K562 (cell line): ENCODE measurements around the gene CA6. TPM values are rescaled to one million over a fixed set of nuclear protein-coding genes. Genes with fewer than 3 reads are reported as not detected.

Source experiments
- ATAC-seq: fragments of 200-7000 bp; cut with Tn5 transposase; 3 replicates; pipeline ENCODE4 v1.9.1; 2020; ENCODE audit warnings: moderate library complexity
- BruUV-seq: library from RNA; stranded (reverse); fragments of 400-500 nt; replicated peaks from 2 replicates; lab custom pipeline; 2021; lab: Mats Ljungman, UMichigan
- CTCF ChIA-PET: fragments of 300-600 bp; formaldehyde crosslinking; extraction: SDS; loops from one replicate; lab custom pipeline; 2021; ENCODE audit warnings: low intra/inter-chr PET ratio; lab: Yijun Ruan, JAX
- POLR2A ChIA-PET: fragments of 300-600, 350-650 bp; sonication (Branson Sonifier 250); formaldehyde crosslinking; extraction: SDS; loops from one replicate; lab custom pipeline; 2021; ENCODE audit warnings: antibody characterized with exemption, inconsistent platforms; lab: Yijun Ruan, JAX
- DNase-seq, 4 experiments: peaks; one replicate each; pipeline versions ENCODE4 v3.0.0 to v3.0.0-alpha.2; 2011 to 2018; ENCODE audit warnings: low spot score in 3 of 4, mixed read lengths in 3 of 4; ENCODE audit errors: extremely low read depth in 1 of 4
- FAIRE-seq: peaks from 2 replicates; lab custom pipeline; 2011; peaks lifted over from hg19 to GRCh38; lab: Jason Lieb, UNC
- H2AFZ ChIP-seq: 2 replicates; pipeline ENCODE4 v1.6.0; 2011; ENCODE audit warnings: low read depth, low read length, control low read depth, inconsistent platforms
- H3K27ac ChIP-seq: fragments of 200-600 bp; 3 replicates; pipeline ENCODE4 v1.8.0; 2011; ENCODE audit warnings: low read depth, mild to moderate bottlenecking, control low read depth, inconsistent platforms, low read length, moderate library complexity, mixed read lengths; ENCODE audit errors: extremely low read depth
- H3K27me3 ChIP-seq, 2 experiments: fragments of 300-600 bp in 1 of 2; 2 replicates in 1 of 2; 3 replicates in 1 of 2; pipeline versions ENCODE4 v1.6.0 to v1.8.0; 2011; ENCODE audit warnings: inconsistent platforms in 2 of 2, low read length in 2 of 2, mild to moderate bottlenecking in 1 of 2, mixed read lengths in 1 of 2, moderate library complexity in 1 of 2; ENCODE audit not compliant: control insufficient read depth in 2 of 2, insufficient read depth in 2 of 2
- H3K36me3 ChIP-seq: fragments of 300-600 bp; 3 replicates; pipeline ENCODE4 v1.8.0; 2011; ENCODE audit warnings: mild to moderate bottlenecking, low read length, inconsistent platforms; ENCODE audit not compliant: control insufficient read depth, insufficient read depth
- H3K4me1 ChIP-seq, 2 experiments: fragments of 200-600 bp in 1 of 2; replicated peaks in 1 of 2; 2 replicates in 1 of 2; 3 replicates in 1 of 2; pipeline versions ENCODE4 v1.5.1 to v1.8.0; 2011; ENCODE audit warnings: inconsistent platforms in 2 of 2, low read length in 2 of 2, mild to moderate bottlenecking in 1 of 2, mixed read lengths in 1 of 2, moderate library complexity in 1 of 2; ENCODE audit not compliant: control insufficient read depth in 2 of 2, insufficient read depth in 2 of 2
- H3K4me2 ChIP-seq: 2 replicates; pipeline ENCODE4 v1.6.1; 2011; ENCODE audit warnings: low read length, control low read depth, inconsistent platforms, mixed read lengths; ENCODE audit not compliant: insufficient read depth
- H3K4me3 ChIP-seq: fragments of 200-600 bp; sonication (generic), shearing (Covaris generic); 2 replicates; pipeline ENCODE4 v1.5.1; 2016; ENCODE audit warnings: control low read depth, inconsistent platforms
- H3K79me2 ChIP-seq: fragments of 200-600 bp; 3 replicates; pipeline ENCODE4 v1.8.0; 2011; ENCODE audit warnings: low read length, inconsistent platforms; ENCODE audit not compliant: control insufficient read depth, insufficient read depth
- H3K9ac ChIP-seq, 2 experiments: 2 replicates each; pipeline versions ENCODE4 v1.6.0 to v1.6.1; 2011; ENCODE audit warnings: low read depth in 2 of 2, low read length in 2 of 2, control low read depth in 1 of 2, inconsistent platforms in 1 of 2, mild to moderate bottlenecking in 1 of 2, mixed read lengths in 1 of 2; ENCODE audit not compliant: insufficient read depth in 1 of 2
- H3K9me1 ChIP-seq: one replicate; pipeline ENCODE4 v1.6.0; 2011; ENCODE audit warnings: inconsistent platforms, mild to moderate bottlenecking, low read length, moderate library complexity; ENCODE audit not compliant: control insufficient read depth, insufficient read depth
- H3K9me3 ChIP-seq: replicated peaks from 2 replicates; pipeline ENCODE4 v1.5.1; 2011; ENCODE audit warnings: low read depth, low read length, inconsistent platforms; ENCODE audit not compliant: control insufficient read depth, insufficient read depth
- H4K20me1 ChIP-seq: replicated peaks from 2 replicates; pipeline ENCODE4 v1.6.1; 2011; ENCODE audit warnings: low read length, inconsistent platforms, mixed read lengths; ENCODE audit not compliant: control insufficient read depth, insufficient read depth
- CBX5 ChIP-seq: IDR thresholded peaks from 2 replicates; pipeline ENCODE4 v1.6.1; 2014; ENCODE audit warnings: low read depth, borderline replicate concordance
- CREM ChIP-seq: IDR thresholded peaks from 2 replicates; pipeline ENCODE4 v1.6.1; 2014; ENCODE audit warnings: antibody characterized with exemption, low read depth
- ETV5 ChIP-seq: sonication (generic); formaldehyde crosslinking; IDR thresholded peaks from 2 replicates; pipeline ENCODE4 v1.4.0; 2020; ENCODE audit warnings: low read depth, mild to moderate bottlenecking, missing genetic modification reagents
- RBM39 ChIP-seq: fragments of 200-400 bp; formaldehyde crosslinking; optimal IDR thresholded peaks from 2 replicates; pipeline ENCODE3; 2018; ENCODE audit warnings: low read depth, low read length
- WGBS: fragments of 100-300 bp; shearing (Covaris generic); methylation state at CpG from one replicate; pipeline ENCODE4 v1.1.6; 2016; ENCODE audit warnings: low coverage, mixed read lengths; ENCODE audit not compliant: insufficient coverage; ENCODE audit errors: missing lambda C conversion rate; 5-methylcytosine and 5-hydroxymethylcytosine counted together
- in situ Hi-C: fragments of 300-500 bp; cut with MboI; formaldehyde crosslinking; loops from 4 replicates; pipeline ENCODE4 v1.15.0; 2018; ENCODE audit warnings: inconsistent platforms, mixed read lengths
- intact Hi-C: fragments of 100-400 bp; cut with micrococcal nuclease; formaldehyde crosslinking; loops from 2 replicates; pipeline ENCODE4 v1.14.2; 2022
- polyA plus RNA-seq, 8 experiments: library from polyadenylated mRNA; depleted of rRNA in 4 of 8; stranded (reverse) in 5 of 8; unstranded in 3 of 8; fragments of >200 nt; fragmentation: Nextera tagmentation in 2 of 8; fragmentation: Illumina TruSeq in 1 of 8; extraction: Ambion mirVana in 2 of 8; extraction: Trizol in 1 of 8; gene quantifications; 2 replicates each; pipeline versions ENCODE4 v1.2.1 to v1.2.3, GENCODE V29; 2011 to 2014; ENCODE audit warnings: inconsistent platforms in 1 of 8, missing spikeins in 1 of 8
- total RNA-seq, 7 experiments: library from RNA; depleted of rRNA in 6 of 7; stranded (reverse); fragments of >200 nt in 6 of 7; fragmentation: Illumina TruSeq in 2 of 7; extraction: Trizol in 2 of 7; gene quantifications; 2 replicates each; pipeline versions ENCODE4 v1.2.1 to v1.2.3, GENCODE V29; 2011 to 2021; ENCODE audit warnings: low replicate concordance in 1 of 7
- TF ChIP-seq, protein P1 (sequence below), 3 experiments: IDR thresholded peaks in 2 of 3; conservative IDR thresholded peaks in 1 of 3; 2 replicates each; pipeline ENCODE4 v1.5.1; 2011 to 2012; ENCODE audit warnings: low read length in 3 of 3, mild to moderate bottlenecking in 3 of 3, control low read depth in 2 of 3, improper control_type of control experiment in 1 of 3, inconsistent platforms in 1 of 3, low read depth in 1 of 3, mixed read lengths in 1 of 3, moderate library complexity in 1 of 3; ENCODE audit not compliant: insufficient read depth in 2 of 3

CA6 gene
- total and polyA plus RNA-seq, 9 of the 15 experiments (the other 6 are each of a cell fraction or from before 2014, with no cell fraction given): not detected

DNA sequence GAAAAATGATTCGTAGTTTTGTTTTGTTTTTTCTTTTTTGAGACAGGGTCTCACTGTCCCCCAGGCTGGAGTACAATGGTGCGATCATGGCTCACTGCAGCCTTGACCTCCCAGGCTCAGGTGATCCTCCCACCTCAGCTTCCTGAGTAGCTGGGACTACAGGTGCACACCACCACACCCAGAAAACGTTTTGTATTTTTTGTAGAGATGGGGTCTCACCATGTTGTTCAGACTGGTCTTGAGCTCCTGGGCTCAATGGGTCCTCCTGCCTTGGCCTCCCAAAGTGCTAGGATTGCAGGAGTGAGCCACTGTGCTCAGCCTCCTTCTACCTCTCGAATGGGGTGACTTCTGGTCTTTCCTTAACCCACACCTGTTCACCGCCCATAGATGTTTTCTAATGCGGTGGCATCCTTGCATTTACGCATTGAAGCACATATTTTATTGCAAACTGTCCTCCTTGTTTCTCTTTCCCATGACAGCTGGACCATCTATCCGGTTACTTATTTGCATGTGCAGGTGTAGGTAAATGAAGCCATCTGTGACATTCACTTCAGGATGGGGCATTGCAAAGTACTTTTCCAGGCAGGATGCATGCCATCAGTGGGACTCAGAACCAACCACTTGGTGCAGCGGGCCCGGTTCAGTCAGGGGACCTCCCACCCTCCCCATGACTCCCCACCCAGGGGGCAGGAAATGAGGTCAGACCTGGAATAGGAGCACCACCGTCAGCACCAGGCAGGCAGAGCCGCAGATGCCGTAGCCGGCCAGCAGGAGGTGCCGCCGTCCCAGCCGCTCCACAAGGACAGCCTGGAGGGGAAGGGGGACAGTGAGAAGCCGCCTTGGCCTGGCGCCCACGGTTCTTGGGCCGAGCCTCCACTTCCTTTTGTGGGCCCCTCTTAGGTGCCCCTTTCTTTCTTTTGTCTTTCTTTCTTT lies 64.0 kb downstream of the CA6 start (continued):
- TF ChIP-seq, protein P1, sequence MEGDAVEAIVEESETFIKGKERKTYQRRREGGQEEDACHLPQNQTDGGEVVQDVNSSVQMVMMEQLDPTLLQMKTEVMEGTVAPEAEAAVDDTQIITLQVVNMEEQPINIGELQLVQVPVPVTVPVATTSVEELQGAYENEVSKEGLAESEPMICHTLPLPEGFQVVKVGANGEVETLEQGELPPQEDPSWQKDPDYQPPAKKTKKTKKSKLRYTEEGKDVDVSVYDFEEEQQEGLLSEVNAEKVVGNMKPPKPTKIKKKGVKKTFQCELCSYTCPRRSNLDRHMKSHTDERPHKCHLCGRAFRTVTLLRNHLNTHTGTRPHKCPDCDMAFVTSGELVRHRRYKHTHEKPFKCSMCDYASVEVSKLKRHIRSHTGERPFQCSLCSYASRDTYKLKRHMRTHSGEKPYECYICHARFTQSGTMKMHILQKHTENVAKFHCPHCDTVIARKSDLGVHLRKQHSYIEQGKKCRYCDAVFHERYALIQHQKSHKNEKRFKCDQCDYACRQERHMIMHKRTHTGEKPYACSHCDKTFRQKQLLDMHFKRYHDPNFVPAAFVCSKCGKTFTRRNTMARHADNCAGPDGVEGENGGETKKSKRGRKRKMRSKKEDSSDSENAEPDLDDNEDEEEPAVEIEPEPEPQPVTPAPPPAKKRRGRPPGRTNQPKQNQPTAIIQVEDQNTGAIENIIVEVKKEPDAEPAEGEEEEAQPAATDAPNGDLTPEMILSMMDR (IDR thresholded peaks at IDR 0.05 in 2 of 3, conservative IDR thresholded peaks at IDR 0.05 in 1 of 3; ENCODE audit: insufficient read depth in 2 of 3, low read depth in 1 of 3, low read length in 3 of 3): peak; percentile 62 to 81 (median 71)
- TF ChIP-seq ETV5 (CRISPR knock-in tag): no peak

DNA sequence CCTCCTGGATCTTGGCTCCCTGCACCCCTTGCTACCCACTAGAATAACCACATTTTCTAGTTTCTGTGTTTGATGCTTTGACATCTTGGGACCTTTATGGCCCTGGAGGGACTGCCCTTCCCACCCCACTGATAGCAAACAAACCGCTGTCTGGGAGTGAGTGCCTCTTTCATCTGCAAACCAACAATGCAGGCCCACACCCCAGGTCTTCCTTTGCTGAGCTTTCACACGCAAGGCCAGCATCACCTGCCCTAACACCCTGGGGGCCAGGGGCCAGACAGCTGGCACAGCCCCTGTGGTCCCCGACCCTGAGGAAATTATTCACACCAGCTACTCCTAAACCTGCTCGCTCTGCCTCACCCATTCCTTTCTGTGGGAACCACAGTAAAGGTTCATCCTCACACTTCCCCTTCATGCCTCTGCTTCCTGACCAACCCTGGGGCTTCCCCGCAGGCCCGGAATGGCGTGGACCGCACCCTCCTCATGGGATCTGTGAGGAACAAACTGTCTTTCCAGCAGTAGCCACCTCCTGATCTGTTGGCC lies 65.2 kb downstream of the CA6 start:
- TF ChIP-seq RBM39: no peak
- TF ChIP-seq CBX5: no peak
- TF ChIP-seq CREM: no peak
- ChIA-PET CTCF (interaction anchor here (1.3 kb wide), 1 partner anchor 186 kb away, joined by 4 read pairs; no protein-coding TSS in a partner anchor), POLR2A (interaction anchor here (0.6 to 1.0 kb wide), 4 partner anchors 12 to 154 kb away, joined by 3 read pairs; no protein-coding TSS in a partner anchor)
- no peak for FAIRE-seq
- no peak for ATAC-seq
- DNase-seq: no peak
- H3K9me1 ChIP-seq: no peaks in the 10 kb centered on the region
- H3K36me3 ChIP-seq: no peaks in the 10 kb centered on the region
- H3K4me3 ChIP-seq: no peak overlapping the region
- in situ Hi-C loops (loop anchor here (10.0 kb wide), 1 partner anchor 184 kb away; no protein-coding TSS in a partner anchor), intact Hi-C loops (loop anchor here (2.0 kb wide), 1 partner anchor 90 kb away; no protein-coding TSS in a partner anchor)
- no peak overlapping the region for H3K4me2 ChIP-seq
- peaks cover 0 to 7% of the 10 kb centered on the region in 2 experiments; a peak in 1 of 5 replicates for H3K4me1 ChIP-seq
- no peak overlapping the region for H3K27ac ChIP-seq
- BruUV-seq: no TSS peak
- H3K9ac ChIP-seq: no peak overlapping the region
- no peaks in the 10 kb centered on the region for H3K9me3 ChIP-seq
- peaks cover 10% of the 10 kb centered on the region; the same call in 1 of the 2 replicates for H4K20me1 ChIP-seq
- peaks cover 56 to 90% of the 10 kb centered on the region in 2 experiments for H3K27me3 ChIP-seq
- H3K79me2 ChIP-seq: no peaks in the 10 kb centered on the region
- no peak overlapping the region for H2AFZ ChIP-seq
- 3% methylated on average over 8 of the region's 8 CpGs for WGBS
